HS-27A (cell line): ENCODE measurements around the gene MRGPRD.
"Not testable (repeated sequence)": the region's sequence is repeated elsewhere in the genome, so short reads cannot be mapped to it uniquely, and the experiment has no call there.

Source experiments
- DNase-seq: peaks from one replicate; pipeline ENCODE4 v3.0.0-alpha.2; 2012; ENCODE audit warnings: low read depth, missing footprints

MRGPRD gene

DNA sequence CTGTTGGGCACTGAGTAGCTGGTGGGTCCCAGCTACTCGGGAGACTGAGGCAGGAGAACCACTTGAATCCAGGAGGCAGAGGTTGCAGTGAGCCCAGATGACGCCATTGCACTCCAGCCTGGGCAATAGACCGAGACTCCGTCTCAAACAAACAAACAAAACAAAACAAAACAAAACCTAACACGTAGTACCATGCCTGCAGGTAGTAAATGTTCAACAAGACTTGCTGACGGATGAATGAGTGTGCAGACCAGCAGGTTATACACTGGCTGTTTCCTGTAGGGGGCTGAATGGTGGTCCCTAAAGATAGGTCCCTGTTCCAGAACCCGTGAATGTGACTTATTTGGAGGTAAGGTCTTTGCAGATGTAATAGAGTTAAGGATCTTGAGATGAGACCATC, 12.8 kb upstream of the MRGPRD start:
- no peak for DNase-seq

DNA sequence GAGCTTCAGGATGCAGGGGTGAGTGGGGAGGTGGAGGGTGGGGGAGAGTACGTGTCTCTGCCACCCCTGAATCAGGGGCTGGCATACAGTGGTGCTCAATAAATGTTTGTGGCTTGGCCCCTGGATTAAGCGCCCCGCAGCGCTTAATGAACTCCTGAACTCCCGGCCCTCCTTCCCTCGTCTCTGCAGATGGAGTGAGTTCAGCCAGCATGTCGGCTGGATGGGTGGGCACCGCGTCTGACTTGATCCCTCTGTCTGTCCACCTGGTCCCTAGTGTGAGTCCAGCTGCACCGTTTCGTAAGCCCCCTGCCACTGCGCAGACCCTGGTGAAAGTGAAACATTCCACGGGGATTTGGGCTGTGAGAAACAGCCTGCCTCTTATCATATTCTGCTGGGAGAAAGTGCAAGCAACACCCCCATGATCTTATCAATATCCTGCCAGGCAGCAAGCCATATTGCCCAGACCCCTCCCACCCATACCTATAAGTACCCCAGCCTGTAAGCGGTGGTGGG, 12.0 kb upstream of the MRGPRD start:
- DNase-seq: no peak

DNA sequence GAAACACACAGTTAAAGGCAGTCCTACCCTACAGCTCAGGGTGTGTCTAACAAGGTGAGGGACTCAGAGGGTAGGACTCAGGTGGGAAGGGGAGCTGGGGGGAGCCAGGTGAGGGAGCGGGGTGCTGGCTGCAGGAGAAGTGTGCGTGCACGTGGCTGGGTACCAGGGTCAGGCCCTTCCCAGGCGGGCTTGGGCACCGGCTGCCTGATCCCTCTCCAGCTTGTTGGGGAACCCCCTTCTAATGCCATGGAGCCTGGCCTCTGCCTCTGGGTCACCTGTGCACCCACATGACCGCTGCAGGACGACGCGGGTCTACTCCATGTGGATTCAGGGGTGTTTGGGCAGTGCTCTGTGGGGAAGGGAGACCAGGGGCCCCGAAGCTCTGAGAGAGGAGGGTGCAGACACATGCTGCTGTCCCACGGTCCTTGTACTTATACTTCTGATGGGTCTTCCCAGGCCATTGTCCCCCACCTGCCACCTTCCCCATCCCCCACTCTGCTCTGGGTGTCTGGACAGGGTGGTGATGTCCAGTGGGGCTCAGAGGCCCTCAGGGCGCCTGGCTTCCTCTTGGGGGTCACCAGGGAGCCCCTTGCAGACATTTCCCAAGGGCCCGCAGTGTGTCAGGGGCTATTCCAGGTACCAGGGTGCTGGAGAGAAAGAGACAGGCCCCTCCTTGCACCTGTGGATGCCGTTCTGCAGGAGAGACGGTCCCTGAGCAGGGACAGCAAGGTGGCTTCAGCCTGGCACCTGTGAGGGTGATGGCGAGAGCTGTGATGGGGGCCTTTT, 10.4 kb upstream of the MRGPRD start:
- no peak for DNase-seq

DNA sequence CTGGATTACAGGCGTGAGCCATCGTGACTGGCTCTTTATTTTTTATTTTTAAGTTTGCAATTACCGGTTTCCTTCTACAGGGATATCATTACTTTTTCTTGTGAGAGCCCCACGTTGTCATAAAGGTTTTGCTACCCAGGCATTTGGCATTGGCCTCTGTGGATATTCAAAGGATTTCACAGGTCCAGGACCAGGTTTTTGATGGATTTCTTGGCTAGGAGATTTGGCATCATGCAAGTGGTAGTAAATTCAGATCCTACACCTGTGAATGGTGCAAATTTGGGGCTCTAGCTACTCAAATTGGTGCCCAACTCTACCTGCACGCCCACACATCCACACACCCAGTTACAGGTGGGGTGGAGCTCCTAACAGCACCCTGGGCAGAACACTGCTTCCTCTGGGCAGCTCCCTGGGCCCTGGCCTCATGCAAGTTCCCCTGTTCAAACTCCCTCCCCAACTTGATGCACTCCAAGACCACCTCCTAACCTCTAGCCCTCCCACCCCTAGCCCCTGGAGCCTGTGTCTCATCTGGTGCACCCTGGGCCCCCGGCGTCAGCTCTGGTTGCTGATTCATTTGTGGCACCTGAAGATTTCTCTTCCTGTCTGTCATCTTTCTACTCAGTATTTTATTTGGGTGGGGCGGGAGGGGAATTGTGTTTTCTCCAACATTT, 9.3 kb upstream of the MRGPRD start:
- no peak for DNase-seq

DNA sequence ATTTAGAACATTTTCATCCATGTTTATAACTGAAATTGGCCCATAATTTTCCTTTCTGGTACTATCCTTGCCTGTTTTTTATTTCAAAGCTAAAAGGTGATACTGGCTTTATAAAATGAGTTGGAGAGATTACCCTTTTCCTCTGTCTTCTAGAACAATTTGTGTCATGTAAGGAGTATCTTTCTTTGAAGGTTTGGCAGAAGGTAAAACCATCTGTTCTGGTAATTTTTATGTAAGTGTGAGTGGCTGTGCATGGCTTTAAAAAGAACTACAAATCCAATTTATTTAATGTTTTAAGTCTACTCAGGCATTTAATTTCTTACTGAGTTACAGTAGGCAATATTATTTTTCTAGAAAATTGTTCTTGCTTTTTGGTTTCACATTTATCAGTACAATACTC, 7.7 kb upstream of the MRGPRD start:
- no peak for DNase-seq

DNA sequence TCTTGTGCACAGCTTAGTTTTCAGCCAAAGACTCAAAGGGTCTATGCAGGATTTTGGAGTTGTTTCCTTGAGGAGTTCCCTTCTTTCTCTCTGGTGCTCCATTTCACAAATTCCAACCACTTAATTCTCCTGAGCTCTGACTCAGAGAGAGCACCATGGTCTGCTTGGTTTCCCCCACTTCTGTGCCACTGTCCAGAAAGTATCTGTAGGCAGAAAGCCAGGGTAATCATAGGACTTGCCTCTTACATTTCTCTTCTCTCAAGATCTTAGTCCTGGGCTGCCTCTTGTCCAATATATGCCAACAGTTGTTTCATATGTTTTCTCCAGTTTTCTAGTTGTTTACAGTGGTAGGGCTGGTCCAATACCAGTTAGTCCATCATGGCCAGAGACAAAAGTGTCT, 6.4 kb upstream of the MRGPRD start:
- no peak for DNase-seq

DNA sequence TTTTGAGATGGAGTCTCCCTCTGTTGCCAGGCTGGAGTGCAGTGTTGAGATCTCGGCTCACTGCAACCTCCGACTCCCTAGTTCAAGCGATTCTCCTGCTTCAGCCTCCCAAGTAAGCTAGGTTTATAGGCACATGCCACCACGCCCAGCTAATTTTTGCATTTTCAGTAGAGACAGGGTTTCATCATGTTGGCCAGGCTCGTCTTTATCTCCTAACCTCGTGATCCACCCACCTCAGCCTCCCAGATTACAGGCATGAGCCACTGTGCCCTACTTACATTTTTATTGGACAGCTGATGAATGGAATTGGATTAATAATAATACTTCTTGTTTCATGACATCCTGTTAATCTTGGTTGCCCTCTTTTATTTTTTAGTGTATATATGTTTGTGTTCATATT, 3.0 kb upstream of the MRGPRD start:
- no peak for DNase-seq

DNA sequence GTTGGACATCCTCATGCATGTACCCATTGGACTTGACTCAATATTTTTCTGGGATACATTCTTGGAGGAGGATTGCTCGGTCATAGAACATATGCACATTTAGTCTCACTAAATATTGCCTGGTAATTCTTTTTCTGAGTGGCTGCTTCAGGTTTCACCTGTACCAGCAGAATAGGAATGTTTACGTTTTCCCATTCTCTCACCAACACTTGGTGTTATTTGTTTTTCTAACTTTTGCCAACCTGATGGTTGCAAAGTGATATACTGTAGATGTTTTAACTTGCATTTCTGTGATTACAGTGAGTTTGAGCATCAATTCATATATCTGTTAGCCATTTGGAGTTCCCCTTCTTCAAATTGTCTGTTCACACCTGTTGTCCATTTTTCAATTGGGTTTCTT, 1.3 kb upstream of the MRGPRD start:
- DNase-seq: no peak

DNA sequence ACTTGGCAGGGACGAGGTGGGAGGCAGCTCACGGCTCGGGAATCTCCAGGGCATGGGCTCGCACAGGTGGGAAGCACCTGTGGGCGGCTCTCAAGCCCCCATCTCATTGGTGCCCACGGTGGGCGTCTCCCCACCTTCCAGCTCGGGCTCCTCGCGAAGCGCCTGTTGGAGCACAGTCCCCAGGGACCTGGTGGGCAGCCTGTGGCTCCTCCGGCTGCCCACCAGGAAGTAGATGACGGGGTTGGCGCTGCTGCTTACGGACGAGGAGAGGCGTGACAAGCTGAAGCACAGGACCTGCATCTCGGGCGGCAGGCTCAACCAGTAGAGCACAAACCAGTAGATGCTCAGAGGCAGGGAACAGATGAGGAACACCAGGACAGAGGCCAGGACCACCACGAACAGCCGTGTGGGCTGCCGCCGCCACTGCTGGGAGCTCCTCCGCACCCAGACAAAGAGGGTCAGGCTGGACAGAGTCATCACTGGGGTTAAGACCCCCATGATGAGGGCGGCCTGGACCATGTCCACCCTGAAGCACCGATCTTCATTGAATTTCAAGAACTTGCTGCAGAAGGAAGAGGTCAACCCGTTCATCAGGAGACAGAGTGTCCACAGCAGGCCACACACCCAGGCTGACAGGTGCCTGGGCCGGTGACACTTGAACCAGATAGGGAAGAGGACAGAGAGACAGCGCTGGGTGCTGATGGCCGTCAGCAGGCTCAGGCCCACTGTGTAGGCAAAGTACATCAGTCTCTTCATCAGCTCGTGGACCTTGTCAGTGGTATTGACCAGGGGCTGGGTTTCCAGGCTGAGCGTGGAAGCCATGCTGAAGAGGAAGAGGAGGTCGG, 633 bp downstream of the MRGPRD start:
- no peak for DNase-seq

DNA sequence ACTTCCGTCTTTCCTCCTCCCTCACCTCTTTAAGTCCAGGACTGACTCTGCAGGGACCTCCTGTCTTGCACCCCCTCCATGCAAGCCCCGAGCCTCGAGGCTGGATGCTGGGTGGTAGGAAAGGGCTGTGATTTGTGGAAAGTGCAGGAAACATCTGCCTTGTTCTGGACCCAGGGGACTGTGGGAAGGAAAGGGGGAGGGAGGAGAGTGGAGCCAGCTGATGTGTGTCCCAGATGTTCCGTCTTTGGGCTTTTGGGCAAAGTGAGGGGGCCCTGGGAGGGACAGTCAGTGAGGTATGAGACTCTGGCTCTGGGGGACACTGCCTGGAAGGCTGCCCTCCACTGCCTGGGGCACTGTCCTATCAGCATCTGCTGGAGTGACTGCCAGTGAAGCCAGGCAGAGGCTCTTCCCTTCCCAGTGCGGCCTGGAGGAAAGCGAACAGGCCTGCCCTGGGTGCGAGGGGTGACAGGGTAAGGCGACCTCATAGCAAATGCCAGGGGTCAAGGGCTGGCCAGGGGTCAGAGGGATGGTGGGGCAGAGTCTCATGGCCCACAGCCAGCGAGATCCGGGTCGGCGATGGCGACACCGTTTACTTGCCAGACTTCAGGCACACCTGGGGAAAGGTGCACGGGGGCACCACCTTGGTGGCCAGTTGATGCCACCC, 1.7 kb downstream of the MRGPRD start:
- no peak for DNase-seq

DNA sequence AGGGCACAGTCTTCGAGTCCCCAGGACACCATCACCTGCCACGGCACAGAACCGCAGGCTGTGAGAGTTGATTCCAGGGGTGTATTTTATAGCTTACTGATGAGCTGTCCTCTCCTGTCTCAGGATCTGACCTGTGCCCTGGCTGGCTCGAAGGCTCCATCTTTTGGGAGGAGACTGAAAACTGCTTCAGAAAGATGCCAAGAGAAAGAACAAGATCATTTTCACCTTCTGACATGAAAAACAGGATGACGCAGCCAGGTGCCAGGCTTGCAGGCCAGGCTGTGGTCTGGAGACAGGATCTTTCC, 2.2 kb downstream of the MRGPRD start:
- no peak for DNase-seq

DNA sequence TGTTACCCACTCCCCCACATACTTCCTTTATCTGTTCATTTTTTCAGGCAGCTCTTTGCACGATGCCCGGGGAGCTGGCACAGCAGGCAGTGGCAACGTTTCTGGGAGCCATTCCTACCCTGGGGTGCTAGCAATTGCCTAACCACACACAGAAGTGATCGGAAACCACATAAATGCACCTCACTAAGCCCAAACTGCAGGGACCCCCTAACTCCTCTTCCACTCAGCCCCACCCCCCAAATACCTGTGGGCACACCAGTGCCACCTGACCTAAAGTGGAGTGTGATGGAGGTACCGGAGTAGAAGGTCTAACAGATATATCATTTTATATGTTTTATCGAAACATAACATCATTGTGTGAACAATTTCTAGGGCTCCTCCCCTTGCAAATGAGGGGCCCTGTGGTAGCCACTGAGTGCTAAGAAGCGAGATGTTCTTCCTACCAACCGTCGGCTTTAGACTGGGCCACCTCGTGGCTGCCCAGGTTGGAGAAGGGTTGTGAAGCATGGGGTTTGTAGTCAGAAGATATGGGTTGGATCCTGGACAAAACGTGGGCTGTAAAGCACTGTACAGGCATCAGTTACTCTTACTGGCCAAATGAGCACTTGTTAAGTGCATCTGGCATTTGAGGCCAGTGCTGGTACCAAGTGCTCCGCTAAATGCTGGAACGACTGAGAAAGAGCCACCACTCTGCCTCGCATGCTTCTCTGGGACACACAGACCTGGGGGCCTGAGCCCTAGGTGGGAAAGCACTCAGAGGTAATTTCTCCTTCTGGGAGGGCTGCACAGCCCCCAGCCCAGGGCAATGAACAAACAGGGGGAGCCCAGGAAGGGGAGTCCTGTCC, 2.8 kb downstream of the MRGPRD start:
- DNase-seq: no peak

DNA sequence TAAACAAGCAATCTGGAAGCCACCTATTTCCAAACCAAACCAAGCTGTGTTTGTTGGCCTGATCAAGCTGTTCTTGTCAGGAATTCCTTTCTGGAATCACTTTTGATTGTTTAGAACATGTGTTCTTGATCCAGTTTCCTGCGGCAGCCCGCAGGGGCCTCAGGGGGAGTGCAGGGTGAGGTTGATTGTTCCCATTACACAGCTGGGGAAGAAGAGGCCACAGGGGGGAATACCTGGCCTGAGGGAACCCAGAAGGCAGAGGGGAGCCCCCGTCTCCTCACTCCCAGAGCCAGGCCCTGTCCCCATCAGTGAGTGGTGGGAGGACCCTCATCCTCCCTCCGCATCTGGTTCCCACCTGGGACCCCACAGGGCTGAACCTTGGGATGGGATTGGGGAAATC, 4.2 kb downstream of the MRGPRD start:
- DNase-seq: no peak

DNA sequence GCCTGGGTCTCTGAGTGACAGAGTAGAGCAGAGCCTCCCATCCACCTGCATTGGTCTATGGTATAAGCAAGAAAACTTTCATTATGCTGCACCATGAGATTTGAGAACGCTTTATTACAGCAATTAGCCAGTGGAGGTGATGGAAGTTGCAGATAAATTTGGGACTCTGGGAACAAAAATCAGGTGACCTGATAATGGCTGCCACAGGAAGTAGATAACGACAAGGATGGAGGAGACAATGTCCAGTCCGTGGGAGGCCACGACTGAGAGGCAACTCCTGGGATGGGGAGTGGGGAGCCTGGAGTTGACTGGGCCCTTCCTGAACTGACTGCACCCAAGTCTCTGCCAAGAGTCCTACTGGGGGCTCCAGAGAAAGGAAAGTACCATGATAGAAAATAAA, 4.7 kb downstream of the MRGPRD start:
- no peak for DNase-seq

DNA sequence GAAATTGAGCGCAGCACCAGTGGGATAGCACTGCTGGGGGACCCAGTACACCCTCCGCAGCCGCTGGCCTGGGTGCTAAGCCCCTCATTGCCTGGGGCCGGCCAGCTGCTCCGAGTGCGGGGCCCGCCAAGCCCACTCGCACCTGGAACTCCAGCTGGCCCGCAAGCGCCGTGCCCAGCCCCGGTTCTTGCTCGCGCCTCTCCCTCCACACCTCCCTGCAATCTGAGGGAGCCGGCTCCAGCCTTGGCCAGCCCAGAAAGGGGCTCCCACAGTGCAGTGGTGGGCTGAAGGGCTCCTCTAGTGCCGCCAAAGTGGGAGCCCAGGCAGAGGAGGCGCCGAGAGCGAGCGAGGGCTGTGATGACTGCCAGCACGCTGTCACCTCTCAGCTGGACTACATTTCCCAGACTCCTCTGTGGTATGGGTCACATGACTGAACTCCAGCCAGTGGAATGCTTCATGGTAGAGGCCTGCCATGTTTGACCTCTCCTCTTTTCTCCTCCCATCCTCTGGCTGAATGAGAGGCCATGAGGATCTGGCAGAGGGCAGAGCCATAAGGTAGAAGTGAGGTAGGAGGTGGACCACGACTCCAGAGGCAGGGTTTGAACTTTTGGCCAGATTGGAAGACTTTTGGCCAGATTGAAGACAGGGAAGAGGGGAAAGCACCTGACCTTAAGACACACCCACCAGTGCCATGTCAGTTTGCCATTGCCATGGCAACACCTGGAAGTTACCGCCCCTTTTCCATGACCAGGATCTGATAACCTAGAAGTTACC, 6.2 kb downstream of the MRGPRD start:
- DNase-seq: peak; percentile 36

DNA sequence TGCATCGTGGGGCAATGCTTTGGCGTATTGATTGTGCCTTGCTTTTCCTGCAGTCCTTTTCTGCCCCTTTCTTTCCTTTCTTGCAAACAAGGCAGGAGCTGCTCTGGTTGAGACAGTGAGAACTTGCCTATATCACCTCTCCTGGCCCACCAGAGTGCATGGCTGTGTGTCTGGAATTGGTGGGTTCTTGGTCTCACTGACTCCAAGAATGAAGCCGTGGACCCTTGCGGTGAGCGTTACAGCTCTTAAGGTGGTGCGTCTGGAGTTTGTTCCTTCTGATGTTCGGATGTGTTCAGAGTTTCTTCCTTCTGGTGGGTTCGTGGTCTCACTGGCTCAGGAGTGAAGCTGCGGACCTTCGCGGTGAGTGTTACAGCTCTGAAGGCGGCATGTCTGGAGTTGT, 7.1 kb downstream of the MRGPRD start:
- DNase-seq: not testable (repeated sequence)

DNA sequence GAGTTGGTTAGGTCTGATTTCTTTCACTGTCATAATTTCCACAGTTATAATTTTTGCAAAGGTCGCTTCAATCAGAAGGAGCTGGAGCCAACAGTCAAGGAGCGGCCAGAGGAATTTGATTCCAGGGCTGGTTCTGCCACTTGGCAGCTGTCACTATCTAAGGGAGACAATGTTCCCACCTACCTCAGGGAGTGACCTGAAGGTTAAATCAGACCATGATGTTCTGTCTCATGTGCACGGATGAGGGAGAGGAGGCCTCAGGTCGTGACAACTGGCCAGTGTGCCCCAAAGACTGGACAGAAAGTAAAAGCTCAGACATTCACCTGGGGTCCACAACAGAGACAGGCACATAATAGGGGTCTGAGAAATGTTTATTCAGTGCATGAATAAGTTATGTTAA, 7.6 kb downstream of the MRGPRD start:
- no peak for DNase-seq

DNA sequence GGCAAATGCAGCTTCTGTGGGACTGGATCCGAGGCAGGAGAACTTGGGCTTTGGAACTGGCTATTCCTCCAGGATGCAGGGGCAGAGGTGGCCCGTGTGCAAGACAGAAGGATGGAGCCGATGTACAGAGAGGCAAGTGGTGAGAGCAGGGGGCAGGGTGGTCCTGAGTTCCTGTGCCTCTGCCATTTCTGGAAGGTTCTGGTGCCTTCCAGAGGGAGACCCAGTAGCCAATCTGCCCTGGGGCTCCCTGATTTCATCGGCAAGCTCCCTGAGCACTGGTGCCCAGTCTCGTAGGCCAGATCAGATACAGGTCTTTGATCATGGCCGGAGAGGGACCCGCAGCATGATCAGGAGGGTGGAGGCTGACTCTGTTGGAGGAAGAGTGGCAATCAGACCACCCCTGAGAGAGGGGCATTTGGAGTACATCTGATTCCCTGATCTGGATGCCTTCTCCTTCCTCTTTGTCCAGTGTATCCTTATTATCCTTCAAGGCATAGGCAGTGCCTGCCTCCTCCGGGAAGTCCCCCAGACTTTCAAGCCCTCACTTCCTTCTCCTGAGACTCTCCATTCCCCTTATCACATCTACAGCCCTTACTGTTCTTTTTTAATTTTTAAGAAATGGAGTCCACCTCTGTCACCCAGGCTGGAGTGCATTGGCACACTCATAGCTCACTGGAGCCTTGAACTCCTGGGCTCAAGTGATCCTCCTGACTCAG, 9.7 kb downstream of the MRGPRD start:
- no peak for DNase-seq

DNA sequence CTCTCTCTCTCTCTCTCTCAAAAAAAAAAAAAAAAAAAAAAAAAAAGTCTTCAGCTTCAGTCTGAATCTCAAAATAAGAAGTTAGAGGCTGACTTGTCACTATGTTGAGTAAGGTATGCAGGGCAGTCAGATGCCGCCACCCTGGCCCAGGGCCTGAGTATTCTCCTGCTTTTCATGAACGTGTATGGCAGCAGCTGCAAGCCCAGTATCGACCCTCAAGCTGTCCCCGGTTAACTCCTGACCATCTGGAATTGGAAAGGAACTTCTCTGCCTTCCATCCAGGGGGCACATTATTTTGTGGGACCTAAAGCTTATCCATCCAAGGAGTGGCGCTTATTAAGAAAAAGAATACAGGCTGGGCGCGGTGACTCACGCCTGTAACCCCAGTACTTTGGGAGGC, 11.4 kb downstream of the MRGPRD start:
- DNase-seq: no peak
